Omental fat pad (tissue), 4 donors: ENCODE measurements around the gene LPXN. TPM values are rescaled to one million over a fixed set of nuclear protein-coding genes. Genes with fewer than 3 reads are reported as not detected.

Experiments used
- ATAC-seq: fragments of 150-250 bp; one replicate; pipeline ENCODE4 v1.9.1; 2016; ENCODE audit warnings: mild to moderate bottlenecking, moderate library complexity; ENCODE audit not compliant: low FRiP score
- DNase-seq: peaks from one replicate; pipeline ENCODE4 v3.0.0-alpha.2; 2019; ENCODE audit warnings: low spot score
- CTCF ChIP-seq, 3 donors: fragments of 450-650 bp; IDR thresholded peaks; one replicate each; pipeline ENCODE4 v1.5.1; 2016 to 2017; ENCODE audit warnings: antibody characterized with exemption in 3 of 3, mild to moderate bottlenecking in 3 of 3, moderate library complexity in 2 of 3
- total RNA-seq, 4 donors: library from RNA; depleted of rRNA; stranded (reverse); fragments of >200 nt; gene quantifications; one replicate each; pipeline ENCODE4 v1.1.0, GENCODE V29; 2016

The LPXN gene
- total RNA-seq, 4 donors from 2014 or later = 9.8 to 40.7 (median 15.1) TPM

- no peak for TF ChIP-seq CTCF (IDR thresholded peaks at IDR 0.05)
- ATAC-seq (no peak), DNase-seq (no peak)
Measured at GRCh38 chr11:58485961-58486360, 89.7 kb downstream of the LPXN start.

Other genes with a start within 250 kb of the LPXN start
- gene OR5B17, start 216.8 kb downstream of the LPXN start, total RNA-seq = not detected
- not detected for gene OR5B3, start 169.0 kb downstream of the LPXN start, total RNA-seq
- not detected for gene OR5B2, start 147.7 kb downstream of the LPXN start, total RNA-seq
- not detected for gene OR5B12, start 133.6 kb downstream of the LPXN start, total RNA-seq
- not detected for gene OR5B21, start 67.8 kb downstream of the LPXN start, total RNA-seq
- 10 to 100 TPM; 40.9 to 49.8 (median 46.6) TPM for gene ZFP91, start 3.2 kb upstream of the LPXN start, total RNA-seq
- 1 to 10 TPM; 2.1 to 2.5 (median 2.4) TPM for gene CNTF, start 46.8 kb upstream of the LPXN start, total RNA-seq
- 1 to 10 TPM; 1.2 to 4.9 (median 3.8) TPM for gene GLYAT, start 156.1 kb upstream of the LPXN start, total RNA-seq